ENCODE measurements around the gene CDK5RAP1. TPM values are rescaled to one million over a fixed set of nuclear protein-coding genes. Genes with fewer than 3 reads are reported as not detected.
"Not testable (repeated sequence)": the region's sequence is repeated elsewhere in the genome, so short reads cannot be mapped to it uniquely, and the experiment has no call there.

Gene CDK5RAP1
- total and polyA plus RNA-seq, 2 experiments from 2014 or later, result 37.9 to 47.8 TPM

GRCh38 chr20:33399924-33400323 lies 1.4 kb downstream of the CDK5RAP1 start:
- peak in 1 of 2 donors; percentile 31 for DNase-seq (ENCODE audit: low read depth in 1 of 2, low spot score in 1 of 2)
- Histone ChIP-seq H3K4me1 (ENCODE audit: low read depth) (peaks cover 6% of the 10 kb centered on the region), H3K27ac (no peak overlapping the region), H3K4me3 (no peak overlapping the region), H3K27me3 (no peaks in the 10 kb centered on the region), H3K9me3 (ENCODE audit: low read depth) (no peaks in the 10 kb centered on the region), H3K36me3 (peaks cover 7% of the 10 kb centered on the region)
- no peak for TF ChIP-seq CTCF (IDR thresholded peaks at IDR 0.05; ENCODE audit: low read depth, low read length)

- peak; percentile 15 for TF ChIP-seq CTCF (IDR thresholded peaks at IDR 0.05; ENCODE audit: low read depth, low read length)
- no peak for DNase-seq (ENCODE audit: low read depth in 1 of 2, low spot score in 1 of 2)
- Histone ChIP-seq H3K4me1 (ENCODE audit: low read depth) (peaks cover 9% of the 10 kb centered on the region), H3K36me3 (peaks cover 19% of the 10 kb centered on the region), H3K9me3 (ENCODE audit: low read depth) (no peaks in the 10 kb centered on the region), H3K27ac (peak overlapping the region; percentile 9), H3K27me3 (no peaks in the 10 kb centered on the region), H3K4me3 (no peak overlapping the region)
Observed at GRCh38 chr20:33394718-33395117, 6.6 kb downstream of the CDK5RAP1 start.

- Histone ChIP-seq H3K4me1 (ENCODE audit: low read depth) (peaks cover 9% of the 10 kb centered on the region), H3K27me3 (no peaks in the 10 kb centered on the region), H3K9me3 (ENCODE audit: low read depth) (no peaks in the 10 kb centered on the region), H3K4me3 (no peak overlapping the region), H3K27ac (no peak overlapping the region), H3K36me3 (peaks cover 19% of the 10 kb centered on the region)
- DNase-seq (ENCODE audit: low read depth in 1 of 2, low spot score in 1 of 2), result no peak
- no peak for TF ChIP-seq CTCF (IDR thresholded peaks at IDR 0.05; ENCODE audit: low read depth, low read length)
Observed at GRCh38 chr20:33393609-33394008, 7.7 kb downstream of the CDK5RAP1 start.

- H3K36me3 ChIP-seq, result peaks cover 19% of the 10 kb centered on the region
- peak; percentile 42 to 48 for DNase-seq (ENCODE audit: low read depth in 1 of 2, low spot score in 1 of 2)
- H3K27ac ChIP-seq, result peak overlapping the region; percentile 73
- TF ChIP-seq CTCF (IDR thresholded peaks at IDR 0.05; ENCODE audit: low read depth, low read length), result no peak
- H3K4me3 ChIP-seq, result no peak overlapping the region
- H3K9me3 ChIP-seq (ENCODE audit: low read depth), result no peaks in the 10 kb centered on the region
- peaks cover 9% of the 10 kb centered on the region for H3K4me1 ChIP-seq (ENCODE audit: low read depth)
- H3K27me3 ChIP-seq, result no peaks in the 10 kb centered on the region
Observed at GRCh38 chr20:33391722-33392415, 9.4 kb downstream of the CDK5RAP1 start.

GRCh38 chr20:33389326-33389725 lies 12.0 kb downstream of the CDK5RAP1 start:
- not testable (repeated sequence) for H3K4me3 ChIP-seq; H3K4me1 ChIP-seq (ENCODE audit: low read depth); H3K9me3 ChIP-seq (ENCODE audit: low read depth); H3K27ac ChIP-seq; H3K27me3 ChIP-seq; DNase-seq (ENCODE audit: low read depth in 1 of 2, low spot score in 1 of 2)
- peaks cover 20% of the 10 kb centered on the region for H3K36me3 ChIP-seq

GRCh38 chr20:33388268-33388667 lies 13.1 kb downstream of the CDK5RAP1 start:
- TF ChIP-seq CTCF (IDR thresholded peaks at IDR 0.05; ENCODE audit: low read depth, low read length), result no peak
- H3K36me3 ChIP-seq, result peaks cover 23% of the 10 kb centered on the region

More at GRCh38 chr20:33388268-33388667, 13.1 kb downstream of the CDK5RAP1 start:
- Histone ChIP-seq H3K9me3 (ENCODE audit: low read depth) (no peaks in the 10 kb centered on the region), H3K27ac (no peak overlapping the region), H3K27me3 (no peaks in the 10 kb centered on the region), H3K4me3 (no peak overlapping the region), H3K4me1 (ENCODE audit: low read depth) (peaks cover 9% of the 10 kb centered on the region)
- no peak for DNase-seq (ENCODE audit: low read depth in 1 of 2, low spot score in 1 of 2)

Measured in cardiac muscle cell (in vitro differentiated cells and primary cell).